Smooth muscle cell (in vitro differentiated cells): Measurements from ENCODE around the gene TPRG1L. TPM values are rescaled to one million over a fixed set of nuclear protein-coding genes. Genes with fewer than 3 reads are reported as not detected.

ENCODE experiments used
- DNase-seq: peaks from one replicate; lab custom pipeline; 2025; ENCODE audit not compliant: unreplicated experiment; lab: John Stamatoyannopoulos, UW
- H2AFZ ChIP-seq: fragments of 200-600 bp; sonication (generic); 2 replicates; pipeline ENCODE4 v1.6.0; 2016; ENCODE audit warnings: antibody characterized with exemption, low read depth, mild to moderate bottlenecking
- H3F3A ChIP-seq: fragments of 200-600 bp; sonication (generic); 2 replicates; pipeline ENCODE4 v1.6.0; 2017; ENCODE audit warnings: antibody characterized with exemption, low read depth
- H3K27ac ChIP-seq: fragments of 200-600 bp; sonication (generic); 2 replicates; pipeline ENCODE4 v1.5.1; 2016; ENCODE audit warnings: low read depth, mild to moderate bottlenecking
- H3K27me3 ChIP-seq: fragments of 200-600 bp; sonication (generic); 2 replicates; pipeline ENCODE4 v1.6.1; 2016; ENCODE audit warnings: low read depth, mild to moderate bottlenecking
- H3K36me3 ChIP-seq: fragments of 200-600 bp; sonication (generic); 2 replicates; pipeline ENCODE4 v1.5.1; 2016; ENCODE audit warnings: low read depth
- H3K4me1 ChIP-seq: fragments of 200-600 bp; sonication (generic); 2 replicates; pipeline ENCODE4 v1.5.1; 2016; ENCODE audit warnings: low read depth
- H3K4me2 ChIP-seq: fragments of 200-600 bp; sonication (generic); 2 replicates; pipeline ENCODE4 v1.6.0; 2016; ENCODE audit warnings: mild to moderate bottlenecking
- H3K4me3 ChIP-seq: fragments of 200-600 bp; sonication (generic); 2 replicates; pipeline ENCODE4 v1.5.1; 2016; ENCODE audit warnings: mild to moderate bottlenecking
- H3K79me2 ChIP-seq: fragments of 200-600 bp; sonication (generic); 2 replicates; pipeline ENCODE4 v1.6.0; 2016; ENCODE audit warnings: low read depth, mild to moderate bottlenecking
- H3K9ac ChIP-seq: fragments of 200-600 bp; sonication (generic); 2 replicates; pipeline ENCODE4 v1.6.0; 2016; ENCODE audit warnings: low read depth
- H3K9me3 ChIP-seq: fragments of 200-600 bp; sonication (generic); replicated peaks from 2 replicates; pipeline ENCODE4 v1.5.1; 2016; ENCODE audit warnings: low read depth
- H4K20me1 ChIP-seq: fragments of 200-600 bp; sonication (generic); 2 replicates; pipeline ENCODE4 v1.6.0; 2016; ENCODE audit warnings: low read depth
- CTCF ChIP-seq: fragments of 200-600 bp; sonication (generic); IDR thresholded peaks from 2 replicates; pipeline ENCODE4 v1.5.1; 2017; ENCODE audit warnings: borderline replicate concordance, mild to moderate bottlenecking, antibody characterized with exemption; ENCODE audit not compliant: insufficient read depth, poor library complexity, severe bottlenecking
- WGBS: methylation state at CpG from one replicate; pipeline ENCODE4 v1.1.7; 2016; ENCODE audit warnings: low lambda C conversion rate; 5-methylcytosine and 5-hydroxymethylcytosine counted together
- polyA plus RNA-seq: library from polyadenylated mRNA; unstranded; fragments of >200 nt; fragmentation: Nextera tagmentation; extraction: Ambion mirVana; gene quantifications from 2 replicates; pipeline ENCODE4 v1.2.1, GENCODE V29; 2016
- total RNA-seq: library from RNA; depleted of rRNA; stranded (reverse); fragments of >200 nt; gene quantifications from 2 replicates; pipeline ENCODE4 v1.2.3, GENCODE V29; 2014

TPRG1L gene
- total and polyA plus RNA-seq, 2 experiments from 2014 or later, result 20.7 to 35.0 TPM

- Histone ChIP-seq H3K36me3 (no peaks in the 10 kb centered on the region), H3K9me3 (no peaks in the 10 kb centered on the region), H3K4me3 (no peak overlapping the region), H3K4me1 (no peaks in the 10 kb centered on the region), H3K27ac (no peak overlapping the region), H2AFZ (no peak overlapping the region), H3K9ac (no peak overlapping the region), H3K4me2 (no peak overlapping the region), H3K27me3 (no peaks in the 10 kb centered on the region), H3K79me2 (no peaks in the 10 kb centered on the region), H3F3A (no peaks in the 10 kb centered on the region), H4K20me1 (no peaks in the 10 kb centered on the region)
- no peak for DNase-seq
- TF ChIP-seq CTCF, result no peak
- 84% methylated on average over 18 of the region's 21 CpGs for WGBS
These were observed 47.6 kb downstream of the TPRG1L start for GRCh38 chr1:3672231-3672970.

GRCh38 chr1:3672971-3673361, 48.2 kb downstream of the TPRG1L start:
- Histone ChIP-seq H3K4me2 (no peak overlapping the region), H3K9me3 (no peaks in the 10 kb centered on the region), H4K20me1 (no peaks in the 10 kb centered on the region), H3K27me3 (no peaks in the 10 kb centered on the region), H3K27ac (no peak overlapping the region), H3K4me1 (no peaks in the 10 kb centered on the region), H3F3A (no peaks in the 10 kb centered on the region), H3K4me3 (no peak overlapping the region), H3K36me3 (no peaks in the 10 kb centered on the region), H2AFZ (no peak overlapping the region), H3K79me2 (no peaks in the 10 kb centered on the region), H3K9ac (no peak overlapping the region)
- 94% methylated on average over 17 of the region's 17 CpGs for WGBS
- no peak for TF ChIP-seq CTCF
- no peak for DNase-seq

GRCh38 chr1:3673381-3674099, 48.7 kb downstream of the TPRG1L start:
- Histone ChIP-seq H3K79me2 (no peaks in the 10 kb centered on the region), H3K9me3 (no peaks in the 10 kb centered on the region), H4K20me1 (no peaks in the 10 kb centered on the region), H3K27me3 (no peaks in the 10 kb centered on the region), H3K27ac (no peak overlapping the region), H3K4me1 (no peaks in the 10 kb centered on the region), H3K9ac (no peak overlapping the region), H2AFZ (no peak overlapping the region), H3K4me2 (no peak overlapping the region), H3F3A (no peaks in the 10 kb centered on the region), H3K4me3 (no peak overlapping the region), H3K36me3 (no peaks in the 10 kb centered on the region)
- no peak for TF ChIP-seq CTCF
- WGBS, result 92% methylated on average over 24 of the region's 25 CpGs
- no peak for DNase-seq
